D721Med (cell line): ENCODE data around the gene NCF4.

Experiments used
- DNase-seq: peaks from one replicate; pipeline ENCODE4 v3.0.0; 2011; ENCODE audit warnings: low spot score; ENCODE audit not compliant: insufficient read length
- FAIRE-seq: peaks from 2 replicates; lab custom pipeline; 2011; peaks lifted over from hg19 to GRCh38; lab: Jason Lieb, UNC
- TF ChIP-seq, protein P1 (sequence below): IDR thresholded peaks from 2 replicates; pipeline ENCODE4 v1.5.1; 2012; ENCODE audit warnings: mild to moderate bottlenecking, control low read depth; ENCODE audit not compliant: insufficient read depth; ENCODE audit errors: missing control alignments

The NCF4 gene

GRCh38 chr22:36838119-36839030, 22.4 kb upstream of the NCF4 start:
- FAIRE-seq, result no peak
- TF ChIP-seq, protein P1, sequence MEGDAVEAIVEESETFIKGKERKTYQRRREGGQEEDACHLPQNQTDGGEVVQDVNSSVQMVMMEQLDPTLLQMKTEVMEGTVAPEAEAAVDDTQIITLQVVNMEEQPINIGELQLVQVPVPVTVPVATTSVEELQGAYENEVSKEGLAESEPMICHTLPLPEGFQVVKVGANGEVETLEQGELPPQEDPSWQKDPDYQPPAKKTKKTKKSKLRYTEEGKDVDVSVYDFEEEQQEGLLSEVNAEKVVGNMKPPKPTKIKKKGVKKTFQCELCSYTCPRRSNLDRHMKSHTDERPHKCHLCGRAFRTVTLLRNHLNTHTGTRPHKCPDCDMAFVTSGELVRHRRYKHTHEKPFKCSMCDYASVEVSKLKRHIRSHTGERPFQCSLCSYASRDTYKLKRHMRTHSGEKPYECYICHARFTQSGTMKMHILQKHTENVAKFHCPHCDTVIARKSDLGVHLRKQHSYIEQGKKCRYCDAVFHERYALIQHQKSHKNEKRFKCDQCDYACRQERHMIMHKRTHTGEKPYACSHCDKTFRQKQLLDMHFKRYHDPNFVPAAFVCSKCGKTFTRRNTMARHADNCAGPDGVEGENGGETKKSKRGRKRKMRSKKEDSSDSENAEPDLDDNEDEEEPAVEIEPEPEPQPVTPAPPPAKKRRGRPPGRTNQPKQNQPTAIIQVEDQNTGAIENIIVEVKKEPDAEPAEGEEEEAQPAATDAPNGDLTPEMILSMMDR, result no peak
- no peak for DNase-seq

DNA sequence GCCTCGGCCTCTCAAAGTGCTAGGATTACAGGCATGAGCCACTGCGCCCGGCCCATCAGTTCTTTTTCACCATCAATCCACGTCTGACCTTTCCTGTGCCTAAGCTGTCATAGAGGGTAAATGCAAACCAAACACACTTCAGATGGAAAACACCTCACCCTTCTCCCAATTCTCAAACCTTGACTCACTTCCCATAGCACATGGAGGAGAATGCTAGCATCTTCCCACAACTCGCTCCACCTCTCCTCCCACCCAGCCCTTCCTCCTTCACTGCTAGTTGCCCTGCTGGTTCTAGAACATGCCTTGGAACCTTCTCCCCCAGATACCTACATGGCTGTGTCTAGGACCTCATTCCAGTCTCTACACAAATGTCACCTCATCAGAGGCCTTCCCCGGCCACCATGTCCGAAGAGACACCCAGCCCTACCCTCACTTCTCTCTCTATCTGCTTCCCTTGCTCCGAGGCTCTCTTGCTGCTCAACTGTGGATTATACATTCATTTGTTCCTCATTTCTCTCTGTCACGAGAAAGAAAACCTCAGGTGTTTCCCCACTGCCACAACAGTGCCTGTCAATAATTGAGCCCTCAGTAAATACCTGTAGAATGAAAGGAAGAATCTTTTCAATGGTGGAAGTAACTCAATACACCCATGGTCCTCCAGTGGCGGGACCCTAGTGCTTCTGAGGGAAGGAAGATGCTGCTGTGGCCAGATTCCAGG, 21.3 kb upstream of the NCF4 start:
- no peak for DNase-seq
- TF ChIP-seq, protein P1, result no peak
- FAIRE-seq, result no peak

- FAIRE-seq, result no peak
- no peak for DNase-seq
- TF ChIP-seq, protein P1, result no peak
Measured at GRCh38 chr22:36840106-36840505, 20.7 kb upstream of the NCF4 start.

GRCh38 chr22:36846271-36846670, 14.5 kb upstream of the NCF4 start:
- no peak for DNase-seq
- no peak for FAIRE-seq
- TF ChIP-seq, protein P1, result no peak

GRCh38 chr22:36846949-36847348, 13.9 kb upstream of the NCF4 start:
- FAIRE-seq (no peak), DNase-seq (no peak)
- TF ChIP-seq, protein P1, result no peak

GRCh38 chr22:36850056-36850455, 10.8 kb upstream of the NCF4 start:
- DNase-seq, result no peak
- TF ChIP-seq, protein P1, result no peak
- no peak for FAIRE-seq
